NCI-H774 (cell line): ENCODE measurements around the gene TPO.
"Not testable (repeated sequence)": the region's sequence is repeated elsewhere in the genome, so short reads cannot be mapped to it uniquely, and the experiment has no call there.

Experiments
- DNase-seq: peaks from one replicate; lab custom pipeline; 2025; lab: John Stamatoyannopoulos, UW

TPO gene

DNA sequence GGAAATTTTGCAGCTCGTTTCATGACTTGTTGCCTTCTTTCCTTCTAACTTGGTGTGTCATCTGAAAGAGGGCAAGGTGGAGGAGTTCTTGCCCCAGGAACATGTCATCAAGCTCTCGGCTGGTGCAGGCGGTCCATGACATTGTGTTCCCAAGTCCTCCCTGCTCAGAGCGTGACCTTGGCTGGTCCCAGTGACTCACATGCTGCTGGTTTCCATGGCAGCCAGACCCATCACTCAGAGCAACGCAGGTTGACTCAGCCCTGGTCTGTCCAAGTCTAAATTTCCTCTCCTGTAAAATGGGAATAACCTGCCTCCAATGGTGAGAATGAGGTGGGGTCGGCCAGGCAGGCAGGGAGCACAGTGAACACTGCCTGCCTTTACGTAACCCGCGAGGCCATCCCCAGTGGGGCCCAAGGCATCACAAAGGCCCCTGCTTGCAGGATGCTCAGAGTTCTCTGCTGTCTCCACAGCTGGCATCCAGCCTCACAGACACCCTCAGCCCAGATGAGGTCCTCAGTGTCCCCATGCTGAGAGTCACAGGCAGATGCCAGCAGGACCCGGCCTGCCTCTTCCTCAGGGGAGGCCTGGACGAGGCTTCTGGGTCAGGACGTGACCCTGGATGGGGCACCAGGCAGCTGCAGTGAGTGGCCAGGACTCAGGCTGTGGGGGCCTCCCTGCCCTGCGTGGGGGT is 143.7 kb downstream of the TPO start:
- DNase-seq = no peak

DNA sequence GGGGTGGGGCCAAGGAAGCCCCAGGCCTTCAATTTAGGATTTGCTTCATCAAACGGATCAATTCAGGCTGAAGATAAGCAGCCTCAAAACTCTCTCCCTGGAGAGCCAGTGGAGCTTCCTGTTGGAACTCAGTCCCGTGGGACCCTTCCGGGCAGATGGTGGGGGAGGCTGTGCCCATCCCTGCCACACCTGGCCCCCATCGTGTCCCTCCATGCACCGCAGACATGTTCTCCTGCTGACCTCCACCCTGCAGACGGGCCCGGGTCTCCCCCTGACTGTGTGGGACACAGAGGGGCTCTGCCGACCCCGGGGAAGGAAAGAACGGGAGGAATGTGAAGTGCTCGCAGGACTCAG is 144.2 kb downstream of the TPO start:
- no peak for DNase-seq

DNA sequence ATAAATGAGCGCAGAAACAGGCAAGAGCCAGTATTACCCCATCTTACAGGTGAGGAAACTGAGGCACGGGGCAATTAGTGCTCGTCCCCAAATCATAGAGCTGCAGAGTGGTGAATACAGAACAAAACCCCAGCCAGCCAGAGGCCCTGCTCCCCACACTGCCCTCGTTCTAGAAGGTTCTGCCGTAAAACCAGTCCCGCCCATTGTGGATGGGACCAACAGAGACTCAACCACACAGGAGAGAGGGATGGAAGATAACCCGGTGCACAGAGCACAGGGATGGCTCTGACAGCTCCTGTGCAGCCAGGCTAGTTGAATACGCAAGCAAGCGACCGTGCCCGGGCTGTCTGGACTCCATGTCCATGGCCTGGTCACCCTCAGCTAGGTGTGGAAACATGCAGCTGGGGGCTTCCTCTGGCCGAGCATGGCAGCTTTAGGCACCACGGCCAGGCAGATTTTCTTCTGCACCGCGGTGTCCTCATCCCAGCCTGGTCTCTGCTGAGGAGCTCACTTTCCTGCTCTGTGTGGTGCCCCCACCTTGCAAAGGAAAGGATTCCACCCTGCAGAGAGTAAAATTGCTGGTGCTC is 146.4 kb downstream of the TPO start:
- no peak for DNase-seq

DNA sequence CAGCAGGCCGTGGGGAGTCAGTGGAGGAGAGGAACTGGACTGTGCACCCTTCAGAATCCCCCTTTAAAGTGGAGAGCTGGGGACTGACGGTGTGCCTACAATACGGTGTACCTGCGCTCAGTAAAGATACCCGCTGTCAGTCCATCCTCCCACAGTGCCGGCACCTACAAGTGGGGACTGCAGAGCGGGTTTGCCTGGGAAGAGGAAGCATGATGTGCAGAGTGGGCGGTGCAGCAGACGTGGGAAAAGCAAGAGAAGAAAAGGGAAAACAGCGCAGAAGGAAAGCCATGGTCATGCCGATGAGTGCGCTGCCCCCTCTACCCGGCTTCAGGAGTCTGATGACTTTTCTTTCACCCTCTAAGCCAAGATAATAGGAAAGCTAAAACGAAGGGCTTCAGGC is 148.0 kb downstream of the TPO start:
- no peak for DNase-seq

DNA sequence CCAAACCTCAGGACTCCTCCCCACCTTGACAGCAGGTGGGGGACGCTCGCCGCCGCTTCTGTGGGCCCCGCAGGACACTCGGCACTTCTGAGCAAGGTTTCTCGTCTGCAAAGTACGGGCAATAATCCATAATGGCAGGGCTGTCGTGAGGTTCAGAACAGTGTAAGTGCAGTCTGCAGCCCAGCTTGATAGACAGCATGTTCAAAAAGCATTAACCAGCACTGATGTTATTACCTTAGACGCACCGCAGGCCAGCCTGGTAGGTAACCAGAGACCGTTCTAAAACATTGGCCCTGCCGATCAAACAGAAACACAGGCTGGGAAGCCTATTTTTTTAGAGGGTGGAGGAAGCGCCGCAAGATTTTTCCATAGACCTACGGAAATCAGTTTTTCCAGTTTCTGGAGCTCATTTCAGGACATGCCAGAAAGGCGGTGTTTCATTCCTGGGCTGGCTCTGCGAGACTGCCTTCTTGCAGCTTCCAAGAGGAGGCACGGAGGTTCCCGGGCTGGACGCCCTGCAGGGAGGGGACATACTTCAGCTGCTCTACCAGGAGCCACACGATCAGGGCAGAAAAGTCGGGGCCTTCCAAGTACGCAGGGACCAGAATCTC is 148.7 kb downstream of the TPO start:
- no peak for DNase-seq

DNA sequence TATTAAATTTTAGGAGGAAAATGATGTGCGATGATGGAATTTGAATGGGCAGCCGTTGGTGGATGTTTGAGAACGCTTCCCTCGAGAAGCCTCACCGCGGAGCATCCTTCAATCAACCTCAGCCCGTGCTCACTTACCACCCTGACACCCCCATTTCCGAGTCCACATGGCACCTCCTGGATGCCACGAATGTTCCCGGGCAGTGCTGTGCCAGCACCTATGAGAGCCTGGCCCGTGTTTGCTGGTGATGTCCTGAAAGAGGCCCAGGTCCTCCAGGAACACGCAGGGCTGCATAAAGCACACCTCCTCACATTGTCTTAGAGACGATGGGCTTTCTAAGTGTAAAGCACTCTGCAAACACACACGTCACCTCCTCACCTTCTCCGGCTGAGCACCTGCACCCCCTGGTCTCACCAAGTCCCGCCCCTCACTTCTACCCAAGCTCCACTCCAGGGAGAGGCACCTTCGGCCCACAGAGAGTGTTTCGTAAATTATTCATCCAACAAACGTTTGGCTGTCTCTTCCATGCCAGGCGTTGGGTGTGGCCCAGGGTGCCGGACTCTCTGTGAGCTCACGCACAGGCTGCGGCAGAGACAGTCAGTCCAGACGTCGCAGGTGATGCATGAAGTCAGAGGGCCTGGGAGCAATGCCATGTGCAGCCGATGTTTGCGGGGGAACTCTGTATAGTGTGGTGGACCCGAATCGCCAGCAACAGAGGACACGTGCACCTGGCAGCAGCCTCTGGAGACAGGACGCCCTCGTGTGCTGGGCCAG is 150.0 kb downstream of the TPO start:
- no peak for DNase-seq

DNA sequence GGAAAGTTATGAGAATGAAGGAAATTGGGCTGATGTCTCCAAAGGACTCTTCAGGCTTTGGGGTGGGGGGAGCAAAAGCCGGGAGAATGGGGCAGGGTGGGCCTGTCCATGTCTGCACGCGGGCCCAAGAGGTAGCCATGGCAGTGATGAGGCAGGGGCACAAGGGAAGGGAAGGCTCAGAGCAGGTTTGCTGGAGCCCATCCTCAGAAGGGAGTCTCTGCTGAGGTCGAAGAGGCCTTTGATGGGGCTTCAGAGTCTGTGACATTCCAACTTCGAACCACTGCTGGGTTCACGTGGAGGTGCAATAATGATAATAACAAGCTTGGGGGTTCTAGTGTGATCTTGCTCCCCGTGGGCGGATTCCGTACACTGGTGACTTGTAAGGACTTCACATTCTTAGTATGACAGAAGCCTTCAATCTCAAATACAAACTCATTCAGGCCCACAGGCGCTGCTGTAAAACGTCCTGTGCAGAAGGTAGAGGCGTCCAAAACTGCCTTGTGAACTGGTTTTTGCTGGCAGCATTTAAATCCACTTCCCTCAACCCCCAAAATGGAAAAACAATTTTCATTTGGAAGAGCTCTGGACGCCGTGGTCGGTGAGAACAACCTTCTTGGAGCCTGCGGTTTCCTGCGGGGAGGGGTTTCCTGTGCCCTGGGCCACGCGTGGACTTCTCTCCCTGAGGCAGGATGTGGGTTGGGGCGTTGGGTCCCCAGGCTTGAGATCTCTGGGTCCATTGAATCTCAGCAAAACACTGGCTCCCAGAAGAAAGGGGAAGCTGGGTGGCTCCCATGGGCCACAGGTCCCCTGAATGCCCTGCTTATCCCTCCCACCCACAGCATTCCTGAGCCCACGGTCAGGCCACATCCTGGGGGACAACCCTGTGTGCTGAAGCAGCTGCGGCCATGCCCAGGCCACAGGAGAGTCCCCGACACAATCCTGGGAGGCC is 151.0 kb downstream of the TPO start:
- DNase-seq = no peak

DNA sequence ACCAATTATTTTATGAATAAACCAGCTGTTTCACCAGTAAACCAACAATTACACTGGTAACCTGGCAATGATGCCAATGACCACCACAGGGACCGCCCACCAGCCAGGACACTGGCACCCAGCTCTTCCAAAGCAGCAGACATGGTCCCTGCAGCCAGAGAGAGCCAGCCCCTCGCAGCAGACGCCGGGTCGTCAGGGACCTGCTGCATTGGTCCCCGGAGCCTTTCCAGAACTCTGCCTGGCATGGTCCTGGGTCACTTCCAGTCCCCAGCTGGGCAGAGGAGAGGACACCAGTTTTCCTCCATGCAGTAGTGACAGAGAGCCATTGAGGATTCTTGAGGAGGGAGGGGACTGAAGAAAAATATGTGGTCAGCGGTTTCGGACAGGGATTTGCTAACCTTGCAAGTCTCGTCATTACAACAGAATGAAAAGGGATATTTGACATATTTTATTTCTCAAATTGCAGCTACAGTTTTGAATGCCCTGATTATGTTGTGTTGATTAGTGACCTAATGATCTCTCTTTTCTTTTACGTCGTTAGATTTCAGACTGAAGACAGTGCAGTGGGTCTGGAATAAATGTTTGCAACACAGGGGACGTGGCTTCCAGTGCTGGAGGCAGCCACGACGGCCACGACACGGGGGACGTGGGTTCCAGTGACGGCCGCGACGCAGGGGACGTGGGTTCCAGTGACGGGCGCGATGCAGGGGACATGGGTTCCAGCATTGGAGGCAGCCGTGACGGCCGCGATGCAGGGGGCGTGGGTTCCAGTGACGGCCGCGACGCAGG is 154.5 kb downstream of the TPO start:
- no peak for DNase-seq

DNA sequence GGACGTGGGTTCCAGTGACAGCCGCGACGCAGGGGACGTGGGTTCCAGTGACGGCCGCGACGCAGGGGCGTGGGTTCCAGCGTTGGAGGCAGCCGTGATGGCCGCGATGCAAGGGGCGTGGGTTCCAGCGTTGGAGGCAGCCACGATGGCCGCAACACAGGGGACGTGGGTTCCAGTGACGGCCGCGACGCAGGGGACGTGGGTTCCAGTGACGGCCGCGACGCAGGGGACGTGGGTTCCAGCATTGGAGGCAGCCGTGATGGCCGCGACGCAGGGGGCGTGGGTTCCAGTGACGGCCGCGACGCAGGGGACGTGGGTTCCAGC is 155.0 kb downstream of the TPO start:
- DNase-seq = not testable (repeated sequence)

DNA sequence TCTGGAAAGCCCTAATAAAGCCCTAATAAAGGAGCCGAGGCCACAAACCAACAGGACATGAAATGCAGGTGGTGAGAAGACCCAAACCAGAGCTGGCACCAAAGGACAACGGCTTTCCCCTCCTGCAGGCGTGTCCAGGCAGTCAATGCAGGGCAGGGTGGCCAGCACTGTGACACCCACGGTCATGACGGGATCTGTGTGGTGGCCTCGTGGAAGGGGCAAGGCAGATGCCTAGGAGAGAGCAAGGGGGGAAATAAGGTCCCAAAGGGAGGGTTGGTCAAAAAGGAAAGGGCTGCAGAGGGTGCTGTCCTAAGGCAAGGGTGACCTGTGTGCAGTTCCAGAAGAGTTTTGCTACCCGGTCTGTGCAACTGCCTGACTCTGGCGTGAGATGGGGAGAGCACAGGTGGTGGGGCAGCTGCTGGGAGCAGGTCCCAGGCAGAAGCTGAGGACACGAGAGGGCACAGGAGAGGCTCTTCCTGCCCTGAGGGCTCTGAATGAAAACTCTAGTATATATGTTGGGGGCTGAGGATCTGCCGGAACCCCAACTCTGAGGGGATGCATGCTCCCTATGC is 156.7 kb downstream of the TPO start:
- DNase-seq = no peak

DNA sequence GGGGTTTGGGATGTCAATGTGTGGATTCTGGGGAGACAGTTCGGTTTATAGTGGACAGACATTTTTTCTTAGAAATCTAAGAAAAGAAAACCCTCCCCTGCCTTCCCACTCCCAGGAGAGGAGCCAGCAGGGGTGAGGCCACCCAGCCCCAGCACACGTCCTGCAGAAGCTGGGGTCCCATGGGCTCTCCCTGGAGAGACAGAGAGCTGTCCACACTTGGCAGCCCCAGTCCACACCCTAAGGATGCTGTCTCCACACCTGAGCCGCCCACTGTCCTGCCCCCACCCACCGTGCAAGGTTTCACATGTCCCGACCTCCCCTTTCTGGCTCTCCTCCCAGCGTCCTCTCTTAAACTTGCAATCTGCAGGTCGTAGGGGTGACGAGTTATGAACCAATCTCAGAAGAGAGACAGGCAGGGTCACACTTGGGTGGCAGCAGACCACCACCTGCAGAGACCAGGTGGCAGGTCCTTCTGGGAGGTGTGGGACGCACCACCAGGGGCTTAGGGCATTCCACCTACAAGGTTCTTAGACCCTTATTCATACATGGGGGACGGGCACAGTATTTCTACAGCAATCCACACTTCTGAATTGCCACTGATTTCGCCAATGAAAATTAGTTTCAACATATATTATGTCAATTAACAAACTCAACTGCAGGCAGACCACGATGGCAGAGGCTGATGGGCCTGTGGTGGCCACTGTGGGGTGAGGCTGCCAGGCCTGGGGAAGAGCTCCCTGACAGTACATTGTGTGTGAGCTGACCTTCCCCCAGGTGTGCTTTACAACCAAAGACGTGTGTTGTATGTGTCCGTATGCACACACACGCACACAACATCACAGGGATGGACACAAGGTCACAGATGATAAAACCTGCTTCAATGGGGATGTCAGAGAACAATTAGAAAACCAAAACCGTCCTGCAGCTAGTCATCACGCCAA is 158.5 kb downstream of the TPO start:
- no peak for DNase-seq

DNA sequence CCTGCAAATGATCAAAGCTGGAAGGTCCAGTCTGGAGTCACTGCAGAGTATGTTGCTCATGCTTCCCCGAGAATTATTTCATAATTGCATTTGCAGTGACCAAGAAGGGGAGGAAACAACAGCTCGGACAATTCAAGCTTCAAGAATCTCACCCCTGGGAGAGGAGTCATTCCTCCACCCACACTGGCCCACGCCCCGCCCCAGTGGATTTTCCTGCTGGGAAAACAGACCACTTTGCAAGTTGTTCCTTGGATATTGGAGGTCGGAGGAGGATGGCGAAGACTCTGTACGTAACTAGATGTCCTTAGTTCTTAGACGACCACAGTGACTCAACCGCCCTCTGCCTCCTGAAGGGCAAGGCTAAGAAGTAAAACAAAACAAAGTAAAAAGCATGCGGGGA is 159.4 kb downstream of the TPO start:
- DNase-seq = no peak

DNA sequence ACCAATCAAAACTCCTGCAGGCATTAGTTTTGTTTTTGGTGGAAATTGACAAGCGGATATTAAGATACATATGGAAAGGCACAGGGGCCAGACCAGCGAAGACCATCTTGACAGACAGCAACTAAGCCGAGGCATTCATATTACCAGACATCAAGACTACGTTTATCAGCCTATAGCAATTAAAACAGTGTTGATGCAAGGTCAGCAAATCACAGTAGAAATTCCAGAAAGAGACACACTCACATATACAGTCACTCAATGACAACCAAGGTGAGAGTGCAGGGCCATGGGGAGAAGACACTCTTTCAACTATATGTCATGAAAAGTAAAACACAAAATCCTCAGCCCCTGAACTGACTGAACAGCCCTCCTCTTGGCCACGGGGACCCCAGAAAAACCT is 164.6 kb downstream of the TPO start:
- DNase-seq = no peak

DNA sequence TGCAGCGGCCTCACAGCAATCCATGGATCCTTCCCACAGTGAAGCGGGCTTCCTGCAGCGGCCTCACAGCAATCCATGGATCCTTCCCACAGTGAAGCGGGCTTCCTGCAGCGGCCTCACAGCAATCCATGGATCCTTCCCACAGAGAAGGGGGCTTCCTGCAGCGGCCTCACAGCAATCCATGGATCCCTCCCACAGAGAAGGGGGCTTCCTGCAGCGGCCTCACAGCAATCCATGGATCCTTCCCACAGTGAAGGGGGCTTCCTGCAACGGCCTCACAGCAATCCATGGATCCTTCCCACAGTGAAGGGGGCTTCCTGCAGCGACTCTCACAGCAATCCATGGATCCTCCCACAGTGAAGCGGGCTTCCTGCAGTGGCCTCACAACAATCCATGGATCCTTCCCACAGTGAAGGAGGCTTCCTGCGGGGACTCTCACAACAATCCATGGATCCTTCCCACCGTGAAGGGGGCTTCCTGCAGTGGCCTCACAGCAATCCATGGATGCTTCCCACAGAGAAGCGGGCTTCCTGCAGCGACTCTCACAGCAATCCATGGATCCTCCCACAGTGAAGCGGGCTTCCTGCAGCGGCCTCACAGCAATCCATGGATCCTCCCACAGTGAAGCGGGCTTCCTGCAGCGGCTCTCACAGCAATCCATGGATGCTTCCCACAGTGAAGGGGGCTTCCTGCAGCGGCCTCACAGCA is 168.1 kb downstream of the TPO start:
- not testable (repeated sequence) for DNase-seq

DNA sequence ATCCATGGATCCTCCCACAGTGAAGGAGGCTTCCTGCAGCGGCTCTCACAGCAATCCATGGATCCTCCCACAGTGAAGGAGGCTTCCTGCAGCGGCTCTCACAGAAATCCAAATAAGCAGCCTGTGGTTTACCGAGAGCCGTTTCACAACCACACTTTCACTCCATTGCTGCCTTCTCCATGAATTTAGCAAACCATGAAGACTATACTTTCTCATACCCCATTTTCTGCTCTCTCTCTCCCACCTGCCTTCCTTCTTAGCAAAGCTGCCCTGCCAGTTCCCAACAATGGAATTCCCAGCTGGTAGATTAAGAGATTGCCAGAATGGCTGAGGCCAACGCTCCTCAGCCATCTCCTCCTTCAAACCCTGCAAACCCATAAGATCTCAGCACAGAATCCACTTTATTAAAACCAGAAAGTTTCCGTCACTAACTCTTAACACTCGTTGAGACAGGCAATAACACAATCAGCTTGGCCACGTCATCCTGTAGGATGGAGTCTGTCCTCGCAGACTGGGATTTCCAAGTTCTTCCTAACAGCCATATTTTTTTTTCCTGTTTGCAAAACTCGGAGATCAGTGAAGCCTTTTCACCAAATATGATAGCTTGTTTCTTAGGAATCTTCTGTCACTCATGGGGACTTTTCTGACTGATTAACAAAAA is 168.8 kb downstream of the TPO start:
- no peak for DNase-seq

DNA sequence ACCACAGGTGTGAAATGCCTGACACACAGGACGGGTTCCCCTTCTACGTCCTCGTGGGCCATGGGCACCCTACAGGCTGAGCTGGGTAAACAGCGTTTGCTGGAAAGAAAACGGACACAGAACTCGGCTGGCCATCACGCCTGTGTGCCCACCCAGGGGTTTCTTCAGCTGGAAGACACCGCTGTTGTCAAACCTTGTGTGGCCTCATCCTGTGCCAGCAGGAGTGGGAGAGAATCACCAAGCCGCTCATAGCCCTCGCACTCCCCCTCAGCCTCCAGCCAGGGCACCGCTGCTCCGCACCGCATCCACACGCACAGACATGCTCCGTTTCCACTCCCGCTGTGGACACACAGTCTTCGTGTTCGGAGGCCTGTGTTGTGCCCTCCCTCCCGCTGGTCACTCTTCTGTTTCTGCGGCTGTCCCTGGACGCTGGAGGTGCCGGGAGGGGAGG is 169.7 kb downstream of the TPO start:
- DNase-seq = no peak

DNA sequence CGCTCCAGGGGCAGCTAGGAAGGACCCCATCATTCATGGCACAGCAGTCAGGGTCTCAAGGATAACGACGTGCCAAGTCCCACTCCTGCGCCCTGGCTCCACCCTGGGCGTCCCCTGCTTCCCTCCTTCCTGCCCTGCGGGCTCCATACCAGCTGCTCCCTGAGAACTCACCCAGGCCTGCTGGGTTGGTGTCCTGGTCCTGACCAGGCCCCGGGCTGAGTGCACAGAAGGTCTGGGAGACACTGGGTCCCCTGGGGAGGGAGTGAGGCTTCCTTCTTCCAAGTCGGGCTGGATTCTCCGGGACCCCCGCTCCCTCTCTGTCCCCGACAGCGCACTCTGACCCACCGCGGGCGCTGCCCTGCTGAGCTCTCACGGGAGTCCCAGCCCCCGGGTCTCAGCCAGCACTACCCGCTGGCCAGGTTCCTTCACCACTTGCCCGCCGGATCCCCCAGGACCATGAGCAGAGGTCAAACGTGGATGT is 170.8 kb downstream of the TPO start:
- no peak for DNase-seq
